HCT116 (cell line): Measurements from ENCODE around the gene ACTN2. TPM values are rescaled to one million over a fixed set of nuclear protein-coding genes. Genes with fewer than 3 reads are reported as not detected.

Experiments used
- ATAC-seq: fragments of 200-7000 bp; cut with Tn5 transposase; 2 replicates; pipeline ENCODE4 v1.9.1; 2020; ENCODE audit warnings: mild to moderate bottlenecking, moderate library complexity
- BruUV-seq: library from RNA; stranded (reverse); fragments of 400-500 nt; replicated peaks from 2 replicates; lab custom pipeline; 2021; lab: Mats Ljungman, UMichigan
- CTCF ChIA-PET: fragments of 300-600 bp; sonication (Branson Sonifier 250); formaldehyde crosslinking; loops from one replicate; lab custom pipeline; 2021; ENCODE audit warnings: antibody characterized with exemption; lab: Charles Lee
- POLR2A ChIA-PET: fragments of 300-600, 350-600 bp; sonication (Branson Sonifier 250); formaldehyde crosslinking; loops from one replicate; lab custom pipeline; 2021; ENCODE audit warnings: antibody characterized with exemption; lab: Charles Lee
- RAD21 ChIA-PET, 2 experiments: fragments of 300-600 bp; sonication (Branson Sonifier 250); formaldehyde crosslinking; loops; one replicate each; lab custom pipeline; 2023; ENCODE audit warnings: low total read pairs in 2 of 2; ENCODE audit not compliant: uncharacterized antibody in 2 of 2, unreplicated experiment in 2 of 2, low non-redundant PET in 1 of 2; lab: Charles Lee
- DNase-seq: peaks from one replicate; pipeline ENCODE4 v3.0.0-alpha.2; 2010; ENCODE audit warnings: low read depth, low spot score
- H2AFZ ChIP-seq: fragments of 200-600 bp; shearing (Covaris generic), sonication (generic); 2 replicates; pipeline ENCODE4 v1.6.1; 2017; ENCODE audit warnings: low read depth, mixed run types, mixed read lengths, antibody characterized with exemption, low read length; ENCODE audit not compliant: poor library complexity, severe bottlenecking
- H3K27ac ChIP-seq: 2 replicates; pipeline ENCODE4 v1.5.1; 2012; ENCODE audit warnings: low read depth, low read length
- H3K27me3 ChIP-seq: fragments of 200-600 bp; sonication (generic); 2 replicates; pipeline ENCODE4 v1.6.1; 2016; ENCODE audit warnings: mixed run types, low read length, mixed read lengths; ENCODE audit not compliant: insufficient read depth
- H3K36me3 ChIP-seq, 2 experiments: fragments of 200-500 bp in 1 of 2; fragments of 200-600 bp in 1 of 2; sonication (Bioruptor generic) in 1 of 2; sonication (generic) in 1 of 2; 2 replicates each; pipeline versions ENCODE4 v1.5.1 to v1.6.1; 2014 to 2016; ENCODE audit warnings: low read length in 2 of 2, inconsistent platforms in 1 of 2, mixed read lengths in 1 of 2, mixed run types in 1 of 2; ENCODE audit not compliant: insufficient read depth in 2 of 2, control insufficient read depth in 1 of 2
- H3K4me1 ChIP-seq, 2 experiments: fragments of 200-600 bp in 1 of 2; sonication (generic) in 1 of 2; 2 replicates each; pipeline versions ENCODE4 v1.5.1 to v1.6.1; 2012 to 2017; ENCODE audit warnings: low read length in 2 of 2, inconsistent platforms in 1 of 2, mild to moderate bottlenecking in 1 of 2, mixed read lengths in 1 of 2, mixed run types in 1 of 2, moderate library complexity in 1 of 2; ENCODE audit not compliant: insufficient read depth in 2 of 2, control insufficient read depth in 1 of 2
- H3K4me2 ChIP-seq: fragments of 200-600 bp; sonication (generic); 2 replicates; pipeline ENCODE4 v1.6.1; 2017; ENCODE audit warnings: mixed run types, low read length, mixed read lengths
- H3K4me3 ChIP-seq, 2 experiments: fragments of 200-600 bp in 1 of 2; sonication (generic) in 1 of 2; replicated peaks in 1 of 2; 2 replicates each; pipeline ENCODE4 v1.5.1; 2011 to 2016; ENCODE audit warnings: low read length in 2 of 2, control low read depth in 1 of 2, low read depth in 1 of 2, mild to moderate bottlenecking in 1 of 2, mixed read lengths in 1 of 2, mixed run types in 1 of 2
- H3K79me2 ChIP-seq: fragments of 200-600 bp; sonication (generic); 2 replicates; pipeline ENCODE4 v1.6.1; 2017; ENCODE audit warnings: mild to moderate bottlenecking, mixed run types, low read length, moderate library complexity, mixed read lengths; ENCODE audit not compliant: insufficient read depth
- H3K9ac ChIP-seq: fragments of 200-600 bp; sonication (generic); 2 replicates; pipeline ENCODE4 v1.6.1; 2016; ENCODE audit warnings: low read length, mixed read lengths
- H3K9me2 ChIP-seq: fragments of 200-600 bp; sonication (generic), shearing (Covaris generic); 2 replicates; pipeline ENCODE4 v1.6.1; 2017; ENCODE audit warnings: mixed run types, mild to moderate bottlenecking, moderate library complexity; ENCODE audit not compliant: insufficient read depth
- H3K9me3 ChIP-seq, 2 experiments: fragments of 200-500 bp in 1 of 2; fragments of 200-600 bp in 1 of 2; sonication (Bioruptor generic) in 1 of 2; sonication (generic) in 1 of 2; 2 replicates each; pipeline ENCODE4 v1.6.1; 2014 to 2017; ENCODE audit warnings: low read length in 2 of 2, mixed read lengths in 2 of 2, inconsistent platforms in 1 of 2, low read depth in 1 of 2, mild to moderate bottlenecking in 1 of 2, mixed run types in 1 of 2, moderate library complexity in 1 of 2; ENCODE audit not compliant: control insufficient read depth in 1 of 2, insufficient read depth in 1 of 2
- H4K20me1 ChIP-seq: fragments of 200-600 bp; sonication (generic), shearing (Covaris generic); 2 replicates; pipeline ENCODE4 v1.6.1; 2017; ENCODE audit warnings: mixed run types, mild to moderate bottlenecking, moderate library complexity; ENCODE audit not compliant: insufficient read depth
- CEBPB ChIP-seq: IDR thresholded peaks from 2 replicates; pipeline ENCODE4 v1.6.1; 2012; ENCODE audit warnings: low read depth
- EZH2 ChIP-seq: fragments of 200-600 bp; sonication (generic); IDR thresholded peaks from 2 replicates; pipeline ENCODE4 v1.6.1; 2017; ENCODE audit warnings: antibody characterized with exemption, mixed run types
- EZH2phosphoT487 ChIP-seq: fragments of 200-600 bp; IDR thresholded peaks from 2 replicates; pipeline ENCODE4 v1.6.1; 2018; ENCODE audit warnings: antibody characterized with exemption, borderline replicate concordance
- FOSL1 ChIP-seq: IDR thresholded peaks from 2 replicates; pipeline ENCODE4 v1.6.1; 2012; ENCODE audit warnings: low read depth
- SRF ChIP-seq: IDR thresholded peaks from 2 replicates; pipeline ENCODE4 v1.6.1; 2012; ENCODE audit warnings: low read depth
- ZFX ChIP-seq: fragments of 450-650 bp; IDR thresholded peaks from 2 replicates; pipeline ENCODE4 v1.6.1; 2017
- ZNF274 ChIP-seq: fragments of 200-500 bp; sonication (Bioruptor generic); IDR thresholded peaks from 2 replicates; pipeline ENCODE4 v1.6.1; 2014; ENCODE audit warnings: mild to moderate bottlenecking, low read depth, low read length, inconsistent platforms
- intact Hi-C: fragments of 100-400 bp; cut with micrococcal nuclease; formaldehyde crosslinking; loops from 2 replicates; pipeline ENCODE4 v1.10.0; 2022
- total RNA-seq: library from RNA; stranded (reverse); gene quantifications from one replicate; pipeline ENCODE4 v1.2.1, GENCODE V29; 2021; ENCODE audit not compliant: unreplicated experiment
- TF ChIP-seq, protein P1 (sequence below), 3 experiments: fragments of 200-600 bp in 1 of 3; sonication (generic) in 1 of 3; IDR thresholded peaks in 2 of 3; conservative IDR thresholded peaks in 1 of 3; 2 replicates each; pipeline ENCODE4 v1.5.1; 2012 to 2017; ENCODE audit warnings: low read depth in 2 of 3, low read length in 2 of 3, antibody characterized with exemption in 1 of 3, borderline replicate concordance in 1 of 3, control low read depth in 1 of 3, mild to moderate bottlenecking in 1 of 3, mixed read lengths in 1 of 3, mixed run types in 1 of 3, moderate library complexity in 1 of 3; ENCODE audit not compliant: insufficient read depth in 1 of 3
- TF ChIP-seq, protein P2 (sequence below): IDR thresholded peaks from 2 replicates; pipeline ENCODE4 v1.6.1; 2011; ENCODE audit warnings: mild to moderate bottlenecking, low read length, moderate library complexity; ENCODE audit not compliant: insufficient replicate concordance; ENCODE audit errors: extremely low read depth
- TF ChIP-seq, protein P3 (sequence below): IDR thresholded peaks from 2 replicates; pipeline ENCODE4 v1.6.1; 2012
- TF ChIP-seq, protein P4 (sequence below): IDR thresholded peaks from 2 replicates; pipeline ENCODE4 v1.6.1; 2012

ACTN2 gene
- total RNA-seq, 1 experiment from 2014 or later: 0.20 TPM

DNA sequence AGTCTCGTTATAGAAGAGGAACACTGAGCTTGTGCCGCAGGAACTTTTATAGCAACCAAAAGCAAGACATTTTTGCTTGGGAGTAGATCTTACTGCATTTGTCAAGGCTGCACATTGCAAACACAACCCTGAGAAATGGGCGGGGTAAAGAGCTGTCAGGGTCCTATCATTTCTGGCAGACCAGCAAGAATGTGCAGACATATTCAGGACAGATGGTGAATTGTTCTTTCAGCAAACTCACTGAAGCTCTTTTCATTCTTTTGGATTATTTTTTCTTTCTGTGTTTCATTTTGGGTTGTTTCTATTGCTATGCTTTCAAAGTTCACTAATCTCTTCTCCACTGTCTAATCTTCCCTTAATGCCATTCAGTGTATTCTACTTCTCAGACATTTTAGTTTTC lies 5.1 kb upstream of the ACTN2 start (continued):
- TF ChIP-seq, protein P1, sequence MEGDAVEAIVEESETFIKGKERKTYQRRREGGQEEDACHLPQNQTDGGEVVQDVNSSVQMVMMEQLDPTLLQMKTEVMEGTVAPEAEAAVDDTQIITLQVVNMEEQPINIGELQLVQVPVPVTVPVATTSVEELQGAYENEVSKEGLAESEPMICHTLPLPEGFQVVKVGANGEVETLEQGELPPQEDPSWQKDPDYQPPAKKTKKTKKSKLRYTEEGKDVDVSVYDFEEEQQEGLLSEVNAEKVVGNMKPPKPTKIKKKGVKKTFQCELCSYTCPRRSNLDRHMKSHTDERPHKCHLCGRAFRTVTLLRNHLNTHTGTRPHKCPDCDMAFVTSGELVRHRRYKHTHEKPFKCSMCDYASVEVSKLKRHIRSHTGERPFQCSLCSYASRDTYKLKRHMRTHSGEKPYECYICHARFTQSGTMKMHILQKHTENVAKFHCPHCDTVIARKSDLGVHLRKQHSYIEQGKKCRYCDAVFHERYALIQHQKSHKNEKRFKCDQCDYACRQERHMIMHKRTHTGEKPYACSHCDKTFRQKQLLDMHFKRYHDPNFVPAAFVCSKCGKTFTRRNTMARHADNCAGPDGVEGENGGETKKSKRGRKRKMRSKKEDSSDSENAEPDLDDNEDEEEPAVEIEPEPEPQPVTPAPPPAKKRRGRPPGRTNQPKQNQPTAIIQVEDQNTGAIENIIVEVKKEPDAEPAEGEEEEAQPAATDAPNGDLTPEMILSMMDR (IDR thresholded peaks at IDR 0.05 in 2 of 3, conservative IDR thresholded peaks at IDR 0.05 in 1 of 3; ENCODE audit: borderline replicate concordance in 1 of 3, insufficient read depth in 1 of 3, low read depth in 2 of 3, low read length in 2 of 3): no peak
- no peak for TF ChIP-seq ZNF274
- TF ChIP-seq, all 23 proteins: peak for 0

DNA sequence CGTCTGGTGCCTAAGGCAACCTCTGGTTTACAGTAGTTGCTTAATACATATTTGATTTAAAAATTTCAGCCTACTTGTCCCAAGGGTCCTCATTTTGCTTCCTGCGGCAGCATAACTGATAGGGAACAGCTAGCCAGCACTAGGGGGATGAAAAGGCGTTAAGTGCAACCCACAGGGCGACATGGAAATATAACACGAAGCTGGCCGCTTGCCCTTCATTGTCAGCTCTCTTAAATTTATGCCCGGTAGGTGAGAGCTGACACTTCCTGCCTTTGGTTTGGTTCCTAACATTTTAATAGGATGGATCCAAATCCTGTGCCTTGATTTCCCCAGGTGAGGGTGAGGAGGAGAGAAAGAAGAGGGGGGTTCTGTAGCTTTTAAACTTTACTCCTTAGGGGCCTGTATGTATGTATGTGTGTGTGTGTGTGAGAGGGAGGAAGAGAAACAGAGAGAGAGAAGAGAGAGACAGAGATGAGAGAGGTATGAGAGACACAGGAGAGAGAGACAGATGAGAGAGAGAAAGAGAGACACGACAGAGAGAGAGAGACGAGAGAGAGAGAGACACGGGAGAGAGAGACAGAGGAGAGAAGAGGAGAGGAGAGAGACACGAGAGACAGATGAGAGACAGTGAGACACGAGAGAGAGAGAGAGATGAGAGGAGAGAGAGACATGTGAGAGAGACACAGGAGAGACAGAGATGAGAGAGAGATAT lies 938 bp upstream of the ACTN2 start:
- H3K79me2 ChIP-seq: no peaks in the 10 kb centered on the region
- RAD21 ChIA-PET: no interaction called here
- ATAC-seq (no peak), DNase-seq (no peak)
- H3K9me2 ChIP-seq: no peaks in the 10 kb centered on the region
- POLR2A ChIA-PET: no interaction called here
- H2AFZ ChIP-seq: no peak overlapping the region
- H3K4me3 ChIP-seq: no peak overlapping the region
- no peak overlapping the region for H3K27ac ChIP-seq
- intact Hi-C loops: no loop called here
- H3K4me1 ChIP-seq: no peaks in the 10 kb centered on the region
- no TSS peak for BruUV-seq
- CTCF ChIA-PET: no interaction called here
- H3K36me3 ChIP-seq: no peaks in the 10 kb centered on the region
- no peak overlapping the region for H3K9ac ChIP-seq
- H3K27me3 ChIP-seq: peaks cover 25% of the 10 kb centered on the region
- H3K4me2 ChIP-seq: no peak overlapping the region
- H4K20me1 ChIP-seq: no peaks in the 10 kb centered on the region
- no peaks in the 10 kb centered on the region for H3K9me3 ChIP-seq
- TF ChIP-seq FOSL1 (no peak), EZH2 (no peak), ZFX (no peak), EZH2phosphoT487 (no peak), ZNF274 (no peak), CEBPB (no peak), SRF (no peak)
- TF ChIP-seq, protein P2, sequence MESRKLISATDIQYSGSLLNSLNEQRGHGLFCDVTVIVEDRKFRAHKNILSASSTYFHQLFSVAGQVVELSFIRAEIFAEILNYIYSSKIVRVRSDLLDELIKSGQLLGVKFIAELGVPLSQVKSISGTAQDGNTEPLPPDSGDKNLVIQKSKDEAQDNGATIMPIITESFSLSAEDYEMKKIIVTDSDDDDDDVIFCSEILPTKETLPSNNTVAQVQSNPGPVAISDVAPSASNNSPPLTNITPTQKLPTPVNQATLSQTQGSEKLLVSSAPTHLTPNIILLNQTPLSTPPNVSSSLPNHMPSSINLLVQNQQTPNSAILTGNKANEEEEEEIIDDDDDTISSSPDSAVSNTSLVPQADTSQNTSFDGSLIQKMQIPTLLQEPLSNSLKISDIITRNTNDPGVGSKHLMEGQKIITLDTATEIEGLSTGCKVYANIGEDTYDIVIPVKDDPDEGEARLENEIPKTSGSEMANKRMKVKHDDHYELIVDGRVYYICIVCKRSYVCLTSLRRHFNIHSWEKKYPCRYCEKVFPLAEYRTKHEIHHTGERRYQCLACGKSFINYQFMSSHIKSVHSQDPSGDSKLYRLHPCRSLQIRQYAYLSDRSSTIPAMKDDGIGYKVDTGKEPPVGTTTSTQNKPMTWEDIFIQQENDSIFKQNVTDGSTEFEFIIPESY: no peak
- TF ChIP-seq, protein P3, sequence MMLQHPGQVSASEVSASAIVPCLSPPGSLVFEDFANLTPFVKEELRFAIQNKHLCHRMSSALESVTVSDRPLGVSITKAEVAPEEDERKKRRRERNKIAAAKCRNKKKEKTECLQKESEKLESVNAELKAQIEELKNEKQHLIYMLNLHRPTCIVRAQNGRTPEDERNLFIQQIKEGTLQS: no peak
- TF ChIP-seq, protein P4, sequence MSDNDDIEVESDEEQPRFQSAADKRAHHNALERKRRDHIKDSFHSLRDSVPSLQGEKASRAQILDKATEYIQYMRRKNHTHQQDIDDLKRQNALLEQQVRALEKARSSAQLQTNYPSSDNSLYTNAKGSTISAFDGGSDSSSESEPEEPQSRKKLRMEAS: no peak
